A549 treated with RU486 at 1 μM for 4 hours (cell line): Measurements from ENCODE around the gene GDE1. TPM values are rescaled to one million over a fixed set of nuclear protein-coding genes. Genes with fewer than 3 reads are reported as not detected.

Source experiments
- total RNA-seq: library from RNA; stranded (reverse); fragments of 200-300 nt; extraction: Qiagen RNA extraction; gene quantifications from 5 replicates; pipeline ENCODE4 v1.2.3, GENCODE V29; 2022; ENCODE audit warnings: low read depth

GDE1 gene, protein sequence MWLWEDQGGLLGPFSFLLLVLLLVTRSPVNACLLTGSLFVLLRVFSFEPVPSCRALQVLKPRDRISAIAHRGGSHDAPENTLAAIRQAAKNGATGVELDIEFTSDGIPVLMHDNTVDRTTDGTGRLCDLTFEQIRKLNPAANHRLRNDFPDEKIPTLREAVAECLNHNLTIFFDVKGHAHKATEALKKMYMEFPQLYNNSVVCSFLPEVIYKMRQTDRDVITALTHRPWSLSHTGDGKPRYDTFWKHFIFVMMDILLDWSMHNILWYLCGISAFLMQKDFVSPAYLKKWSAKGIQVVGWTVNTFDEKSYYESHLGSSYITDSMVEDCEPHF
- 90.5 to 101 TPM (median 99.4 TPM) in 5 replicates for total RNA-seq

DNA sequence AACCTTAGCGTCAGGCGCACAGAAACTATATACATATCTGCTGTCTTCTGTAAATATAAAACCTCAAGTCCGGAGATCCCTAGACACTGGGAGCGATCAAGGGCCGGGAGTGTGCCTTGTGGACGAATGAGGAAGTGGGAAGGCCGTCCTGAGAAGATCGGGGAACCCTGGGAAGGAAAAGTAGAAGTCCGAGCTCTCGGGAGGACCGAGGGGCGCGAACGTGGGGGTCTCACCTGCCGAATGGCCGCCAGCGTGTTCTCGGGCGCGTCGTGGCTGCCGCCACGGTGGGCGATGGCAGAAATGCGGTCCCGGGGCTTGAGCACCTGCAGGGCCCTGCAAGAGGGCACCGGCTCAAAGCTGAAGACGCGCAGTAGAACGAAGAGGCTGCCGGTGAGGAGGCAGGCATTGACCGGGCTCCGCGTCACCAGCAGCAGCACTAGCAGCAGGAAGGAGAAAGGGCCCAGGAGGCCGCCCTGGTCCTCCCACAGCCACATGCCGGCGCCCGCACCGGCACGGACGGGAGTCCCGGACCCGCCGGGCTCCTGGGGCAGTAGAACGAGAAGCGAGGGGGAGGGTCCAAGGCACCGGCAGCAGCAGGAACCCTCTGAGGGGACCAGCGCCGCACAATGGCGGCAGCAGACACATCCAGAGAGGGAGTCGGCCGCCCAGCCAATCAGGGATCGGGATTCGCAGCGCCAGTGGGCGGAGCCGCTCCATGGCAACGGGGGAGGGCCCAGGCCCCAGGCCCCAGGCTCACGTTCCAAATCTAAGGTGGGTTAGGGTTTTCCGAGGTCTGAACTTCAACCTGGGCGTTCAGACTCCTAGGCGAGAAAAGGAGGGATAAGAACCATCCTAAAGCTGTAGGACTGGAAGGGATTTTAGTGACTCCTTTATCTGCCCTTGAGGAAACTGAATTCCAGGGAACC lies at the start of gene GDE1:
Gene GDE1 (minus strand): TSS at position 628 of the 926 bp plus-strand sequence. CDS start 134 bp downstream, at position 494.

GRCh38 chr16:19555186-19555937 lies 33.5 kb upstream of the GDE1 start, which contains the start of gene VPS35L:
VPS35L (plus strand) TSS chr16:19555703; CDS start chr16:19555730, 27 bp downstream.

DNA sequence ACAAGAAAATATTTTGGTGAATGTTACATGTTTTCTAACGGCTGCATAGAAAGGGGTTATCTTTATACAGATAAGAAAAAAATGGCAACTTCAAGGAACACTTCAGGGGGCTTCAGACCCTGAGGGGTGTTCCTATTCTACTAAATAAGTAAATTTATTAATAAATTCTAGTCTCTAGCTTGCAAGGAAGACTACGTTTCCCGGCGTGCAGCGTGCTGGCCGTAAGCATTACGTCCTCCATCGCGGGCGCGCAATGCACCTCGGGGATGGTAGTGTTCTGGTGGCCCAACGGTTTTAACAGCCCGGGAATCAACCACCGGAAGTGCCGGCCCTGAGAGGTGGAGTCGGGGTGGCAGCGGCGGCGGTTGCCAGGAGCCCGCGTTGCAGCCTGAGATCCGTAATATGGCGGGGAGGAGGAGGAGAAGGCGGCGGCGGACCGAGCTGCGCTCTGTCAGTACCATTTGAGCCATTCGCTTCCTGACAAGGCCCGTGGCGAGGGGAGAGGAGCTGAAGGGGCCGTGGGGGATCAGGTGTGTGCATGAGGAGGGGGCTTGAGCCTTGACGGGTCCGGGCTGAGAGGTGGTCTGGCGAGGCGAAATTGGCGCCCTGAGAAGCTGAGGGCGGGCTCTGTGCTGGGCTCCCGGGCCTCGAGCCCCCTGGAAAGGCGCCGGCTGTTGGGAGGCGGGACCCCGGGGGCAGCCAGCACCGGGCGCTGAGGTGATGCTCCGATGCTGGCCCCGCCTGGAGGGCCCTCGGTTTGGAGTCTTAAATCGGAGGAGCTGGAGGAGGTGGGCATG lies 1.9 kb upstream of the GDE1 start, which contains the start of gene CCP110:
Gene CCP110 (plus strand): TSS at position 384 of the 797 bp plus-strand sequence. CDS start 3,940 bp downstream, outside the sequence.

Other genes with a start within 250 kb of the GDE1 start
- gene CLEC19A, start 236.4 kb downstream of the GDE1 start, total RNA-seq, result 0.08 to 0.18 TPM (median 0.11 TPM) in 4 of 5 replicates, not detected in the other
- gene TMC5, start 104.2 kb downstream of the GDE1 start, total RNA-seq, result 6.1 to 8.1 TPM (median 6.4 TPM) in 5 replicates
- 5.8 to 12.6 TPM (median 11.3 TPM) in 5 replicates for gene CCP110, start 1.8 kb upstream of the GDE1 start, total RNA-seq
- gene VPS35L, start 33.6 kb upstream of the GDE1 start, total RNA-seq, result 27.0 to 34.2 TPM (median 30.9 TPM) in 5 replicates
- 36.6 to 45.5 TPM (median 44.6 TPM) in 5 replicates for gene KNOP1, start 196.1 kb upstream of the GDE1 start, total RNA-seq
- gene IQCK, start 196.2 kb upstream of the GDE1 start, total RNA-seq, result 6.9 to 12.4 TPM (median 10.6 TPM) in 5 replicates